H1 (cell line): ENCODE data around the gene AUH. TPM values are rescaled to one million over a fixed set of nuclear protein-coding genes. Genes with fewer than 3 reads are reported as not detected.

Experiments
- BCL11A ChIP-seq, 2 experiments: IDR thresholded peaks; one replicate each; pipeline ENCODE4 v1.6.1; 2011; ENCODE audit warnings: low read depth in 2 of 2, low read length in 2 of 2, mild to moderate bottlenecking in 2 of 2
- polyA plus RNA-seq, 7 experiments: library from polyadenylated mRNA; depleted of rRNA in 3 of 7; stranded (reverse) in 5 of 7; unstranded in 2 of 7; fragments of >200 nt in 5 of 7; fragments of 200-250 nt in 2 of 7; gene quantifications; 1 replicate in 5 of 7; 2 replicates in 1 of 7; 4 replicates in 1 of 7; pipeline versions ENCODE4 v1.2.1 to v1.2.3, GENCODE V29; 2011 to 2013; ENCODE audit warnings: missing spikeins in 2 of 7, mixed read lengths in 2 of 7
- total RNA-seq: library from RNA; stranded (reverse); fragmentation: NEBNext Ultra II Directional; extraction: Animal tissue kit (Norgen Biotek cat#: 25700); gene quantifications from 2 replicates; pipeline ENCODE4 v1.2.1, GENCODE V29; 2021

The AUH gene
- total and polyA plus RNA-seq, 2 of the 8 experiments (the other 6 are each of a cell fraction or from before 2014, with no cell fraction given): 5.8 to 21.9 TPM

DNA sequence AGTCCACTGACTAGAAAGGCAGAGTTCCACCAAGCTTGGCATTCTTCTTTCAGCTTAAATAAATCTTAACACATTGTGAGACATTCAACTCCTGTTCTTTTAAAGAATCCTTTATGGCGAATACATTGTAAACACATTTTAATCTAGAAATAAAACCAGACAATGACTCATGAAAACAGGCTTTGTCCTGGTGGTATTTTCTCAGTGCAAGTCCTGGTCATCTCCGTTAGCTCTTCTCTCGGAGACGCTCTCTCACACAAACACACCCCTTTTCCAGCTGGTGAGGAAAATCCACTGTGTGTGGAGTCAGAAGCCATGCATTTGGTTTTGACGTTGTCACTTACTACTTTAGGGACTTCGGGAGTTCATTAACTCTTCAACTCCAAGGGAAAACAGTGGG lies 140.4 kb downstream of the AUH start (continued):
- no peak for TF ChIP-seq BCL11A (IDR thresholded peaks at IDR 0.05; ENCODE audit: low read depth in 2 of 2, low read length in 2 of 2)
